BE2C (cell line): Measurements from ENCODE around the gene ADNP2.

Experiments used
- DNase-seq: peaks from one replicate; pipeline ENCODE4 v3.0.0-alpha.2; 2020
- H3K27me3 ChIP-seq: fragments of 250-450 bp; sonication (Bioruptor Pico); 2 replicates; pipeline ENCODE4 v1.5.1; 2020; ENCODE audit warnings: mild to moderate bottlenecking
- H3K36me3 ChIP-seq: fragments of 250-450 bp; sonication (Bioruptor Pico); 2 replicates; pipeline ENCODE4 v1.5.1; 2020; ENCODE audit warnings: mild to moderate bottlenecking
- H3K4me1 ChIP-seq: fragments of 250-450 bp; sonication (Bioruptor Pico); 2 replicates; pipeline ENCODE4 v1.5.1; 2020
- H3K4me3 ChIP-seq: 2 replicates; pipeline ENCODE4 v1.5.1; 2011; ENCODE audit warnings: low read depth, low read length
- H3K9me3 ChIP-seq: fragments of 250-450 bp; sonication (Bioruptor Pico); 2 replicates; pipeline ENCODE4 v1.5.1; 2020
- CTCF ChIP-seq: IDR thresholded peaks from 2 replicates; pipeline ENCODE4 v1.5.1; 2012; ENCODE audit warnings: mild to moderate bottlenecking, low read depth, low read length

Gene ADNP2

GRCh38 chr18:80133124-80133523 is 24.1 kb downstream of the ADNP2 start:
- Histone ChIP-seq H3K9me3 (no peaks in the 10 kb centered on the region), H3K27me3 (no peaks in the 10 kb centered on the region), H3K4me1 (no peaks in the 10 kb centered on the region), H3K36me3 (peaks cover 25% of the 10 kb centered on the region), H3K4me3 (no peak overlapping the region)
- DNase-seq, result no peak
- no peak for TF ChIP-seq CTCF

DNA sequence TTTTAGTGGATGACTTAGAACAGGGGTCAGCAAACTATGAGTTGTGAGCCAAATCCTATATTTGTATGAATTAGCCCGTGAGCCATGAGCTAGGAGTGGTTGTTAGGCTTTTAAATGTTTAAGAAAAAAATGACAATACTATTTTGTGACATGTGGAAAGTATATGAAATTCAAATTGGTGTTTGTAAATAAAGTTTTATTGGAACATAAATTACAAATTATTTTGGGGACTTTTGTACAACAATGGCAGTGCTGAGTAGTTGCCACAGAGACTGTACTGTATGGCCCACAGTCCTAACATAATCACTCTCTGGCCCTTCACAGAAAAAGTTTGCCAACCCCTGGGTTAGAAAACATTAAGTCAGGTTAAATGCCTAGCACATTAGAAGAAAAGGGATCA is 26.1 kb downstream of the ADNP2 start:
- no peaks in the 10 kb centered on the region for H3K27me3 ChIP-seq

DNA sequence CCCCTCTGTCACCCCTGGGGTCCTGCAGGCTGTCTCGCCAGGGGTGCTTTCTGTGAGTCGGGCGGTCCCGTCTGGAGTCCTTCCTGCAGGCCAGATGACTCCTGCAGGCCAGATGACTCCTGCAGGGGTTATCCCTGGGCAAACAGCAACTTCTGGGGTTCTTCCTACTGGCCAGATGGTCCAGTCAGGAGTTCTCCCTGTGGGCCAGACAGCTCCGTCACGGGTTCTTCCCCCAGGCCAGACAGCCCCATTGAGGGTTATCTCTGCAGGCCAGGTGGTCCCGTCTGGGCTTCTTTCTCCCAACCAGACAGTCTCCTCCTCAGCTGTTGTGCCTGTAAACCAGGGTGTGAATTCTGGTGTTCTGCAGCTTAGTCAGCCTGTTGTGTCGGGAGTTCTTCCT is 27.6 kb downstream of the ADNP2 start:
- Histone ChIP-seq H3K4me1 (no peaks in the 10 kb centered on the region), H3K36me3 (peaks cover 30% of the 10 kb centered on the region), H3K4me3 (no peak overlapping the region), H3K9me3 (no peaks in the 10 kb centered on the region), H3K27me3 (no peaks in the 10 kb centered on the region)
- TF ChIP-seq CTCF, result no peak
- no peak for DNase-seq

More for the DNA sequence above, 26.1 kb downstream of the ADNP2 start:
- no peak for DNase-seq
- no peaks in the 10 kb centered on the region for H3K9me3 ChIP-seq
- H3K36me3 ChIP-seq, result peaks cover 30% of the 10 kb centered on the region
- no peaks in the 10 kb centered on the region for H3K4me1 ChIP-seq
- H3K4me3 ChIP-seq, result no peak overlapping the region
- no peak for TF ChIP-seq CTCF

DNA sequence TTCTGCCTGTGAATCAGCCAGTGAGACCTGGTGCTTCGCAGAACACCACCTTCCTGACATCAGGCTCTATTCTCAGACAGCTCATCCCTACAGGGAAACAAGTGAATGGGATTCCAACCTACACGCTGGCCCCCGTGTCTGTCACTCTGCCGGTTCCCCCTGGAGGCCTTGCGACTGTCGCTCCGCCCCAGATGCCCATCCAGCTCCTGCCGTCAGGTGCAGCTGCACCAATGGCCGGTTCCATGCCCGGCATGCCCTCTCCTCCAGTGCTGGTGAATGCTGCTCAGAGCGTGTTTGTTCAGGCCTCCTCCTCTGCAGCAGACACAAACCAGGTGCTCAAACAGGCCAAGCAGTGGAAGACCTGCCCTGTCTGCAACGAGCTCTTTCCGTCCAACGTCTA is 28.1 kb downstream of the ADNP2 start:
- no peak for TF ChIP-seq CTCF
- H3K27me3 ChIP-seq, result no peaks in the 10 kb centered on the region
- H3K36me3 ChIP-seq, result peaks cover 30% of the 10 kb centered on the region
- DNase-seq, result no peak
- no peak overlapping the region for H3K4me3 ChIP-seq
- H3K4me1 ChIP-seq, result no peaks in the 10 kb centered on the region
- no peaks in the 10 kb centered on the region for H3K9me3 ChIP-seq

DNA sequence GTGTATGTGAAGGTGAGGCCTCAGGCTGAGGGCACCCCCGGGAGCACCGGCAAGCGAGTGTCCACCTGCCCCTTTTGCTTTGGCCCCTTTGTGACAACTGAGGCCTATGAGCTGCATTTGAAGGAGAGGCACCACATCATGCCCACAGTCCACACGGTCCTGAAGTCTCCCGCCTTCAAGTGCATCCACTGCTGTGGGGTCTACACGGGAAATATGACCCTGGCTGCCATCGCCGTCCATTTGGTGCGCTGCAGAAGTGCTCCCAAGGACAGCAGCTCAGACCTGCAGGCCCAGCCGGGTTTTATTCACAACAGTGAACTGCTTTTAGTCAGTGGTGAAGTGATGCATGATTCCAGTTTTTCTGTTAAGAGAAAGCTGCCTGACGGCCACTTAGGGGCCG is 28.9 kb downstream of the ADNP2 start:
- Histone ChIP-seq H3K27me3 (no peaks in the 10 kb centered on the region), H3K4me3 (no peak overlapping the region), H3K9me3 (no peaks in the 10 kb centered on the region), H3K4me1 (no peaks in the 10 kb centered on the region), H3K36me3 (peaks cover 30% of the 10 kb centered on the region)
- TF ChIP-seq CTCF, result no peak
- no peak for DNase-seq

GRCh38 chr18:80140455-80140985 is 31.5 kb downstream of the ADNP2 start:
- no peaks in the 10 kb centered on the region for H3K4me1 ChIP-seq
- no peaks in the 10 kb centered on the region for H3K9me3 ChIP-seq
- TF ChIP-seq CTCF, result no peak
- no peaks in the 10 kb centered on the region for H3K27me3 ChIP-seq
- no peak overlapping the region for H3K4me3 ChIP-seq
- peaks cover 27% of the 10 kb centered on the region for H3K36me3 ChIP-seq
- DNase-seq, result no peak
